Adipocyte (in vitro differentiated cells): ENCODE data around the gene CRYGA.
"Not testable (repeated sequence)": the region's sequence is repeated elsewhere in the genome, so short reads cannot be mapped to it uniquely, and the experiment has no call there.

ENCODE experiments used
- DNase-seq: peaks from one replicate; pipeline ENCODE4 v3.0.0-alpha.2; 2015; ENCODE audit warnings: low read depth
- H3K27me3 ChIP-seq: replicated peaks from 2 replicates; pipeline ENCODE4 v1.7.0; 2013; ENCODE audit warnings: mild to moderate bottlenecking, low read length, moderate library complexity; ENCODE audit not compliant: control insufficient read depth, insufficient read depth
- H3K36me3 ChIP-seq: 2 replicates; pipeline ENCODE4 v1.7.0; 2013; ENCODE audit warnings: low read length, mild to moderate bottlenecking, moderate library complexity; ENCODE audit not compliant: control insufficient read depth, insufficient read depth, severe bottlenecking
- H3K4me1 ChIP-seq: 2 replicates; pipeline ENCODE4 v1.7.0; 2013; ENCODE audit warnings: mild to moderate bottlenecking, low read length, moderate library complexity; ENCODE audit not compliant: control insufficient read depth, insufficient read depth
- H3K4me3 ChIP-seq: 2 replicates; pipeline ENCODE4 v1.7.0; 2013; ENCODE audit warnings: mild to moderate bottlenecking, low read length, moderate library complexity
- H3K9ac ChIP-seq: 2 replicates; pipeline ENCODE4 v1.7.0; 2013; ENCODE audit warnings: mild to moderate bottlenecking, low read length, moderate library complexity
- H3K9me3 ChIP-seq: 2 replicates; pipeline ENCODE4 v1.7.0; 2013; ENCODE audit warnings: mild to moderate bottlenecking, low read length, moderate library complexity; ENCODE audit not compliant: control insufficient read depth

Gene CRYGA

DNA sequence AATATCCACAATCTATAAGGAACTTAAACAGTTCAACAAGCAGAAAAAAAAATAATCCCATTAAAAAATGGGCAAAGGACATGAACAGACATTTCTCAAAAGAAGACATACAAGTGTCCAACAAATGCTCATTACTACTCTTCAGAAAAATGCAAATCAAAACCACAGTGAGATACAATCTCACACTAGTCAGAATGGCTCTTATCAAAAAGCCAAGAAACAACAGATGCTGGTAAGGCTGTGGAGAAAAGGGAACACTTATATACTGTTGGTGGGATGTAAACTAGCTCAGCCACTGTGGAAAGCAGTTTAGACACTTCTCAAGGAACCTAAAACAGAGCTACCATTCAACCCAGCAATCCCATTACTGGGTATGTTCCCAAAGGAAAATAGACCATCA lies 10.2 kb downstream of the CRYGA start:
- Histone ChIP-seq H3K9me3 (peaks cover 5% of the 10 kb centered on the region), H3K36me3 (no peaks in the 10 kb centered on the region), H3K4me3 (no peak overlapping the region), H3K4me1 (no peaks in the 10 kb centered on the region), H3K27me3 (no peaks in the 10 kb centered on the region), H3K9ac (no peak overlapping the region)
- no peak for DNase-seq

DNA sequence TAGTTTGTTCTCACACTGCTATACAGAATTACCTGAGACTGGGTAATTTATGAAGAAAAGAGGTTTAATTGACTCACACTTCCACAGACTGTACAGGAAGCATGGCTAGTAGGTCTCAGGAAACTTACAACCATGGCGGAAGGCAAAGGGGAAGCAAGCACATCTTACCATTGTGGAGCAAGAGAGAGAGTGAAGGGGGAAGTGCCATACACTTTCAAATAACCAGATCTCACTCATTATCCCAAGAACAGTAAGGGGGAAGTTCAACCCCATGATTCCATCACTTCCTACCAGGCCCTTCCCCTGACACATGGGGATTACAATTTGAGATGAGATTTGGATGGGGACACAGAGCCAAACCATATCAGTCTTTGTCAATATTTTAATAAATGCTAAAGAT lies 12.4 kb downstream of the CRYGA start:
- no peak overlapping the region for H3K4me3 ChIP-seq
- DNase-seq = no peak
- H3K36me3 ChIP-seq = no peaks in the 10 kb centered on the region
- H3K27me3 ChIP-seq = peaks cover 14% of the 10 kb centered on the region
- no peaks in the 10 kb centered on the region for H3K4me1 ChIP-seq
- peaks cover 5% of the 10 kb centered on the region for H3K9me3 ChIP-seq
- H3K9ac ChIP-seq = no peak overlapping the region

- H3K9me3 ChIP-seq = peaks cover 5% of the 10 kb centered on the region
- H3K9ac ChIP-seq = no peak overlapping the region
- no peak overlapping the region for H3K4me3 ChIP-seq
- no peak for DNase-seq
- H3K27me3 ChIP-seq = peaks cover 15% of the 10 kb centered on the region
- no peaks in the 10 kb centered on the region for H3K4me1 ChIP-seq
- H3K36me3 ChIP-seq = no peaks in the 10 kb centered on the region
These were observed 13.3 kb downstream of the CRYGA start for GRCh38 chr2:208150094-208150493.

DNA sequence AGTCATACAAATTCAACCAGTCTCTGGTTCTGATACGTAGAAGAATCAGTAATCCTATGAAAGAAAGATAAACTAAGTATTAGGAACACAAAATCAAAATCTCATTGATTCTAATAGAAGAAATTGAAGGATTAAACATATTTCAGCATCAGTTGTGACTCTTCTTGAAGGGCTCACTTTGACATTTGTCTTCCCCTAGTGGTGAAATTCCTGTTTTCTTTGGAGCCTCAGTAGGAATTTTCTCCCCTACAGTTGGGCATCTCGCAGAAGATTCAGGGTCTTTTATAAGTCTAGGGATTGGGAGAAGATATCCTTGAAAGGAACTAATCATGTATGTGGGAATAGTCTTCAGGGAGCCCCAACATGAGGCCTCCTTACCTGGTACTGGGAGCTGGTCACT lies 14.6 kb downstream of the CRYGA start:
- H3K9me3 ChIP-seq = peaks cover 5% of the 10 kb centered on the region
- no peak for DNase-seq
- no peaks in the 10 kb centered on the region for H3K4me1 ChIP-seq

DNA sequence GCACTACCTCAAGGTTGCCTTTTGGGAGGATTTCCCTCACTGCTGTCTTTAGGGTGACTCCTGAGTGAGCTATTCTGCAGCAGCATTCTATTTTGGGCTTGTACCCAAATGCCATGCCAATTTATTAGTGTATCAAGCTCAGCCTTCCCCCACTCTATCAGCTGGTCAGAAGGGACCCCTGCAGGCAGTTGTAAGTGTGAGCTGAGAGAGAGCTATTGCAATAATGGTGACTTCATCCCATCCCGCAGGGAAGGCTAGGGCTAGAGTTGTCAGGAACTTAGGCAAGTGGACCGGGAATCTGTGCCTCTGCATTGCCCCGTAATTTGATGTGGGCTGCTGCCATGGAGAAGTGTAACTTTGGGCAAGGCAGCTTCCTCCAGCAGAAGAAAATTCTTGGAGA lies 15.6 kb downstream of the CRYGA start:
- no peaks in the 10 kb centered on the region for H3K36me3 ChIP-seq
- H3K9ac ChIP-seq = no peak overlapping the region
- no peak for DNase-seq
- H3K4me3 ChIP-seq = no peak overlapping the region
- H3K4me1 ChIP-seq = no peaks in the 10 kb centered on the region
- H3K27me3 ChIP-seq = peaks cover 15% of the 10 kb centered on the region
- peaks cover 5% of the 10 kb centered on the region for H3K9me3 ChIP-seq

More for the DNA sequence above, 14.6 kb downstream of the CRYGA start:
- no peak overlapping the region for H3K4me3 ChIP-seq
- H3K36me3 ChIP-seq = no peaks in the 10 kb centered on the region
- no peak overlapping the region for H3K9ac ChIP-seq
- peaks cover 15% of the 10 kb centered on the region for H3K27me3 ChIP-seq

DNA sequence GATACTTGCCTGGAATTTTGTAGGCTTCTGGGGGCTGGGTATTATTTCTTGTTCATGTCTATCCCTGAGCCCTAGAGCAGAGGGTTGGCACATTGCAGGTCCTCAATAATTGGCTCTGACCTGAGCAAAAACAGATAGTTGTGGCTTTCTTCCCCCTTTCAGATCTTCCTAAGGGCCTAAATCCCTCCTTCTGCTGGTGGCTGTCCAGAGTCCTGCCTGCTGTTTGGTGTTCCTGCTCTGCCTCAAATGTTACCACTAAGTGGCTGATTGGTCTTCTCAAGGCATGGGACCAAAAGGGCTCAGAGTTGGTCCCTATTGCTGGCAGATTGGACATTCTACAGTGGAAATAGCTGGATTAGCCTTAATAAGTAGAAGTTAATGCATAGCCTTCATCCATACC lies 16.4 kb downstream of the CRYGA start:
- H3K4me3 ChIP-seq = no peak overlapping the region
- no peak overlapping the region for H3K9ac ChIP-seq
- no peak for DNase-seq
- H3K36me3 ChIP-seq = no peaks in the 10 kb centered on the region
- peaks cover 6% of the 10 kb centered on the region for H3K9me3 ChIP-seq
- H3K27me3 ChIP-seq = peaks cover 17% of the 10 kb centered on the region
- H3K4me1 ChIP-seq = no peaks in the 10 kb centered on the region

- DNase-seq = no peak
- Histone ChIP-seq H3K4me3 (no peak within 1 kb of the TSS), H3K36me3 (no peaks in the 10 kb centered on the region), H3K9ac (no peak within 1 kb of the TSS), H3K9me3 (peaks cover 2% of the 10 kb centered on the region), H3K4me1 (no peaks in the 10 kb centered on the region), H3K27me3 (peaks cover 17% of the 10 kb centered on the region)
These were observed 17.4 kb downstream of the CRYGA start, which contains the start of gene CRYGB for GRCh38 chr2:208146006-208146405. TSS of gene CRYGB (minus strand) at chr2:208146158. CDS start at chr2:208146120, 38 bp downstream.

DNA sequence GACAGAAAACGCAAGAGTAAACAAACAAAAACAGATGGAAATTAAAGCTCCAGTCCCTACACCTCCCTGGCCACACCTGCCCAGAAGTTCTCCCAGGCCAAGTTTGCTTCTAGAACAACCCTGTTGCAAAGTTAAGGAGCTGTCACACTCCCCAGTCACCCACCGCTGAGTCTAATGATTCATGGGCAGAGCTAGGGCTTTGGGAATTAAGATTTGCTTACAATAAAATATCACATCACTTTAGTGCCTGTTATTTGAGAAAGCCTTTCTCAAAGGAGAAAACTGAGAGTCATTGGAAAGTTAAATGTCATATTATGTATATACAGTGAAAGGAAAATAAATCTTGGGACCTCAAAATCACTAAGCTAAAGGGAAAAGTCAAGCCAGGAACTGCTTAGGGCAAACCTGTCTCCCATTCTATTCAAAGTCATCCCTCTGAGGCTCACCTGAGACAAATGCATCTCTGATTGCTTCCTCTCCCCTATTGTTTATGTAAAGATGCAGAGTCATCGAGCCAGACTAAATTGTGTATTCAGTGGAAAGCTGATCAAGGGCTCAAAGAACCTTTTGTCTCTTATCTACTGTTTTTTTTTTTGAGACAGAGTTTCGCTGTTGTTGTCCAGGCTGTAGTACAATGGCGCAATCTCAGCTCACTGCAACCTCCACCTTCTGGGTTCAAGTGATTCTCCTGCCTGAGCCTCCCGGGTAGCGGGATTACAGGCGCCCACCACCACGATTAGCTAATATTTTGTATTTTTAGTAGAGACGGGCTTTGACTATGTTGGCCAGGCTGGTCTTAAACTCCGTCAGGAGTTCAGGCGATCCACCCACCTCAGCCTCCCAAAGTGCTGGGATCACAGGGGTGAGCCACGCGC lies 20.2 kb downstream of the CRYGA start:
- Histone ChIP-seq H3K27me3 (peaks cover 17% of the 10 kb centered on the region), H3K36me3 (no peaks in the 10 kb centered on the region), H3K9ac (no peak overlapping the region), H3K9me3 (peaks cover 2% of the 10 kb centered on the region), H3K4me1 (no peaks in the 10 kb centered on the region), H3K4me3 (no peak overlapping the region)
- DNase-seq = no peak

DNA sequence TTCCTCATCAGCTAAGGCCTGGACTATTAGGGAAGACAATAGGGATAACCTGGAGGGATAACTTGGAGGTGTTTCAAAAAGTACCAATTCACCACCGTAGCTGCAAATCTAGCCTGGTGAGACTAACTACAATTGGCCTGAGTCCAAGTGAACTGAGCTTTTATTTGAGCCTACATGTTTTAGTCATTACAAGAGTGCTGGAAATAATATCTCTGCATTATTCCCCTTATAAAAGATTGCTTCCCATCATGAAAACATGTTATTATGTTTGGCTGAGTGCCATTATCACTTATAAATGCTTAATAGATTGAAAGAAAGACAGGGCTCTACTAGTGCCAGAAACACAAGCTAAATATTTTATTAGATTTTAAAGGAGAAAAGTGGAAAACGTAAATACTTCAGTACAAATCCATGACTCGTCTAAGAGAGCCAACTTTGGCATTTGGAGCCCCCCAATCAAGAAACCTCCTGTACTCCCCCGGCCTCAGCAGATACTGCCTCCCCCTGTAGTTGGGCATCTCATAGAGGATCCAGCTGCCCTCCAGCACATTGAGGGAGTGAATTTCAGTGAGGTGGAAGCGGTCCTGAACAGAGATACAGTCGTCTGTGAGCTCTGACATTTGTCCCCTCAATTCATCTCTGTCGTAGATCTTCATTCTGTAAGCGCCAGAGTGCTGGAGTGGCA lies 21.0 kb downstream of the CRYGA start:
- no peak overlapping the region for H3K4me3 ChIP-seq
- peaks cover 10% of the 10 kb centered on the region for H3K27me3 ChIP-seq
- H3K36me3 ChIP-seq = no peaks in the 10 kb centered on the region
- peak; percentile 11 for DNase-seq
- peaks cover 2% of the 10 kb centered on the region for H3K9me3 ChIP-seq
- no peak overlapping the region for H3K9ac ChIP-seq
- no peaks in the 10 kb centered on the region for H3K4me1 ChIP-seq

DNA sequence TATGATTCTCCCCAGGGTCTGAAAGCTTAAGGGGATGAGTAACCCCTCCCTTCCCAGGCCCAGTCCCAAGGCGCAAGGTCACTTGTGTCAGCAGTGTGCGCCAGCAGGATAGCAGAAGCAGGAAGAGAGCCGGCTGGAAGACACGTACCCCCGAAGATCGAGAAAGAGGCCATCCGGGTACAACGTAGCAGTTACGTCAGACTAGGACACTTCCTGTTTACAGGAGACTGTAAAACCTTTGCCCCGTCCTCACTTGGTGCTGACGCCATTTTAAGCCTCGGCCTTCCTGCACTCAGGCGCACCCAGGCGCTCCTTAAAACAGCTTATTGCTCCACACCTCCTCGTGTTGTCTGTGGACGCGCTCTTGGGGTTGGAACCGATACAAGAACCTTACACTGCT lies 23.9 kb downstream of the CRYGA start:
- DNase-seq = no peak
- no peaks in the 10 kb centered on the region for H3K4me1 ChIP-seq
- no peaks in the 10 kb centered on the region for H3K36me3 ChIP-seq
- no peak overlapping the region for H3K9ac ChIP-seq
- peaks cover 8% of the 10 kb centered on the region for H3K27me3 ChIP-seq
- H3K4me3 ChIP-seq = no peak overlapping the region
- H3K9me3 ChIP-seq = peaks cover 2% of the 10 kb centered on the region

DNA sequence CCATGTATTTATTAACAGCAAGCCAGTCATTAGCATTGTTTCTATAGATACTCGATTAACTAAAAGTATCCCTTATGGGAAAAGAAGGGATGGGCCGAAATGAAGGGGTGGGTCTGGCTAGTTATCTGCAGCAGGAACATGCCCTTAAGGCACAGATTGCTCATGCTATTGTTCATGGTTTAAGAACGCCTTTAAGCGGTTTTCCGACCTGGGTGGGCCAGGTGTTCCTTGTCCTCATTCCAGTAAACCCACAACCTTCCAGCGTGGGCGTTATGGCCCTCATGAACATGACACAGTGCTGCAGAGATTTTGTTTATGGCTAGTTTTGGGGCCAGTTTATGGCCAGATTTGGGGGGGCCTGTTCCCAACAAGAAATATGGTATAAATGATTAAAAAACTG lies 25.1 kb downstream of the CRYGA start:
- not testable (repeated sequence) for H3K4me3 ChIP-seq, H3K9ac ChIP-seq, DNase-seq, H3K36me3 ChIP-seq, H3K27me3 ChIP-seq, H3K4me1 ChIP-seq, H3K9me3 ChIP-seq
